NCI-H2029 (cell line): ENCODE measurements around the gene EPRS1.
"Not testable (repeated sequence)": the region's sequence is repeated elsewhere in the genome, so short reads cannot be mapped to it uniquely, and the experiment has no call there.

Source experiments
- DNase-seq: peaks from one replicate; lab custom pipeline; 2025; lab: John Stamatoyannopoulos, UW

Gene EPRS1

GRCh38 chr1:220038640-220039039 lies 7.7 kb downstream of the EPRS1 start:
- no peak for DNase-seq

DNA sequence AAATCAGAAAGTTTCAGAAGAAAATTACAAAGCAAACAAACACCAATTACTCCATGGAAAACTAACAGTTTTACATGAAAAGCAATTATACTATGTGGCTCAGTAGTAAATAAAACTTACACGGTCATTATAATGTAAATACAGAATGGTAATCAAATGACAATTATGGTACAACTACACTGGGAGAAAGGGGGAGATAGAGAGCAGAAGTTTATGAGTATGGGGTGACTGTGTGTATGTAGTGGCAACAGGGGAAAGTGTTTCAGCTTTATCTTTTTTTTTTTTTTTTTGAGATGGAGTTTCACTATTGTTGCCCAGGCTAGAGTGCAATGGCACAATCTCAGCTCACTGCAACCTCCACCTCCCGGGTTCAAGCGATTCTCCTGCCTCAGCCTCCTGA lies 8.5 kb downstream of the EPRS1 start:
- DNase-seq: not testable (repeated sequence)

DNA sequence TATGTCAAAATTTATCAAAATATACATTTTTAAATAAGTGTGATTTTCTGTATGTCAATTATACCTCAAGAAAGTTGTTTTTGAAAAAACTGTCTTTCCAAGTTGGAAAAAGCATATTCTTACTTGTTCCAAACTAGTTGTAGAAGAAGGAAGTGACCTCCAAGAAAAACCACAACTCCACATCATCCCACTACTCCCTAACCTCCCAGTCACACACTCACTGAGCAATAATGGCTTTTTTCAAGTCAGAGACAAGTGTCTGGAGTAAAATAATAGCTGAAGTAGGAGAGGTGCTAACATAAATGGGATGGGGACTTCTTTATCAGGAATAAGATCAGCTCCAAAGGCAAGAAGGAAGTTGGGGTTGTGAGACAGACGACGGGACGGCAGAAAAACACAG lies 13.4 kb downstream of the EPRS1 start:
- DNase-seq: no peak

DNA sequence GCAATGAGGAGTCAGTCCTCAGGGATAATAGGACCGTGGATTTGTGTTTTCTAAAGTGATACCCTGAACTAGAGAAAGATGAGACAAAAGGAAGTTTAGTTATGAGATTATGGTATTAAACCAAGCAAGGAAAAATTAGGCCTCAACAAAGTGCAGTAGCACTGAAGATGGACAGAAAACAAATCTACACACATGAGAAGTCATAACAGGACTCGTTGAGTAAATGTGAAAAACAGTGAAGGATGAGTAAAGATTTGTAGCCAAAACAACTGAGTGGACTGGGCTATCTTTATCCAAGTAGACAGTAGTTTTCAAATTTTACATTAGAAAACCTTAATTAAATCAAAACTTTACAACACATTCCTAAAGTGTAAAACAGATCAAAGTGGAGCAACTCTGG lies 15.0 kb downstream of the EPRS1 start:
- DNase-seq: no peak

- no peak for DNase-seq
Measured at GRCh38 chr1:220028346-220028895, 17.9 kb downstream of the EPRS1 start.

DNA sequence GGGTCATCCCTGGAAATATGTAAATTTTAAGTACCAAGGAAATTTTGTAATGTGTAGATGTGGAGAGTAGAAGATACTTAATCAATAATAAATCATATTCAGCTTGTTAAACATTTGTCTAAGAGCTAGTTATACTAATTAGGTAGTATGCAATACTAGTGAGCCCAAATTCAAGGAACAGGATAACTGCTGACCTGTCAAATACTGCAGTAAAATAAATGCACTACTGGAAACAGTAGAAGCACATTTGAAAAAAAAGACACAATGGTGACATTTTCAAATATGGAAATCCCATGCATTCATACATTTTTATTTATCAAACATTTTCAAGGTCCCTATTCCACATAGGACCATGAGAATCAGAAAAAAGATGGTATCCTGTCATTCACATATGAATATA lies 27.2 kb downstream of the EPRS1 start:
- no peak for DNase-seq

DNA sequence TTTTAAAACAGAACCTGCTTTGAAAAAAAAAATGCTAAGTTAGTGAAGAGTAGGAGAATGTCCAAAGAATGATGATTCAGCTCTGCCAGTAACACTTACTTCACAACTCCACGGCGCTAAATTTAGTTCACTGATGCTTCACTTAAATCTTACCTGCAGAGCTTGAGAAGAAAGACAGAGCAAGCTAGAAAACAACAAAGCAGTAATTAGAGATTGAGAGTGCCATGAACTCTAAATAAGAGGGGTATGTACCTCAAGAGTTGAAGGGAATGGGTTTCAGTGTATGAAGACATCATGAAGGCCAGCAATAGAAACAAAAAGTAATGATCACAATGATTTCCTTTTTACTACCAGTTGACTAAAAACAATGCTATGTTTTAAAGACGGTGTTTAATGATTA lies 32.8 kb downstream of the EPRS1 start:
- no peak for DNase-seq

DNA sequence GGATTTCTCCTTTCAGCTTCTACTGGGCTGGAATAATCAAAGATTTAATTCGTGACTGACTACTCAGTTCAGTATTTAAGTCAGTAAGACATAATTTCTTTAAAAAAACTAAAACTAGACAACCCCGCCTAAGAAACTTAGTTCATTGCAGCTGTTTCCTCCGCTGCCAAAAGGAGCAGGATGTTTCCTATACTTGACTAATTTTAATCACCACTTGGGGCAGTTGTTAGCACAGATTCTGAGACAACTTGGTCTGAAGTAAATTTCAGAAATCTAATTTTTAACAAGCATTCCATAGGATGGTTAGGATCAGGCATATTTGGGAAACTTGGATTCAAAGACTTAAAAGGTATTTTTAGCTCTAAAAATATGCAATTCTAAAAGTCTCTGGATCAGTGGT lies 34.0 kb downstream of the EPRS1 start:
- no peak for DNase-seq

DNA sequence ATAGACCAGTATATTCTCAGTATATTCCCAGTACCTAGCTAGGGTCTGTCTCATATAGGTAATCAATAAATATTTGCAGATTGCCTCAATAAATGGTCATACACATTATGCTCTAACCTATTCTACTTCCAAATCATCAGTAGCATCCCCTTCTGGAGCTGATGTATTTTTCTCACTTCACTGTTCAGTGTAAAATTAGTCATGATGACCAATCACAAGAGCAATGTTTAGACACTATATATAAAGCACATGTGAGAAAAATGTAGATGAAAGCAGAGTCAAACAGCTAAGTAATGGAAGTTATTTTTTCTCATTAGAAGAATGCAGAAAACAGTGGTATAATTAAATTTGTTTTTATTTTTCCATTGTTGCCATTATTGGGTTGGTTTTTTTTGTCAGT lies 34.7 kb downstream of the EPRS1 start:
- DNase-seq: no peak

- no peak for DNase-seq
Measured at GRCh38 chr1:220007438-220007837, 38.9 kb downstream of the EPRS1 start.

- no peak for DNase-seq
Measured at GRCh38 chr1:220005489-220005888, 40.8 kb downstream of the EPRS1 start.

- DNase-seq: no peak
Measured at GRCh38 chr1:220003610-220004299, 42.5 kb downstream of the EPRS1 start.

GRCh38 chr1:220003015-220003414 lies 43.3 kb downstream of the EPRS1 start:
- no peak for DNase-seq

- no peak for DNase-seq
Measured at GRCh38 chr1:220001095-220001501, 45.2 kb downstream of the EPRS1 start.

GRCh38 chr1:219999821-220000220 lies 46.5 kb downstream of the EPRS1 start:
- DNase-seq: no peak
